Coronary artery (tissue), 2 donors: ENCODE measurements around the gene RANBP17.

Source experiments
- DNase-seq: peaks from one replicate; pipeline ENCODE4 v3.0.0-alpha.2; 2017; ENCODE audit warnings: low spot score
- H3K27ac ChIP-seq, 2 donors: fragments of 200-600 bp; sonication (generic); one replicate each; pipeline ENCODE4 v1.5.1; 2016 to 2019
- H3K4me3 ChIP-seq: fragments of 200-600 bp; sonication (generic); 2 replicates; pipeline ENCODE4 v1.5.1; 2016; ENCODE audit warnings: mild to moderate bottlenecking, moderate library complexity
- TF ChIP-seq, protein P1 (sequence below): fragments of 200-600 bp; sonication (generic); IDR thresholded peaks from one replicate; pipeline ENCODE4 v1.5.1; 2019; ENCODE audit warnings: antibody characterized with exemption

RANBP17 gene

DNA sequence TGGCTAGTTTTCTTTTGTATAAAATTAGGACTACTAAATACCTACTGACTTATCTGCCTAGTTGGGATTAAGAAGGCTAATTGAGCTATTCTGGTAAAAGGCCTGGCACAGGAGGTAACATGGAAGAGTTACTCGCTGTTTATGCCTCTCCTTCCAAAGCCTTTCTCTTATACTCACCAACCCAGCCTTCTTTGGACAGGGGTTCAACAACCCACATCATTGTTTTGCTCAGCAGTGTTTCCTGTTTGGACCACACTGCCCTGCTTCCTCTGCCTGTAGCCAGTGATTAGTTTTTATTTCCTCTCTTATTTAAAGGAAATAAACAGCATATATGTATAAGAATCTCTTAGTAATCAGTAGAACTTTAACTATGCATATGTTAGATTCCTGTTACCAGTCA lies 362.1 kb downstream of the RANBP17 start:
- TF ChIP-seq, protein P1, sequence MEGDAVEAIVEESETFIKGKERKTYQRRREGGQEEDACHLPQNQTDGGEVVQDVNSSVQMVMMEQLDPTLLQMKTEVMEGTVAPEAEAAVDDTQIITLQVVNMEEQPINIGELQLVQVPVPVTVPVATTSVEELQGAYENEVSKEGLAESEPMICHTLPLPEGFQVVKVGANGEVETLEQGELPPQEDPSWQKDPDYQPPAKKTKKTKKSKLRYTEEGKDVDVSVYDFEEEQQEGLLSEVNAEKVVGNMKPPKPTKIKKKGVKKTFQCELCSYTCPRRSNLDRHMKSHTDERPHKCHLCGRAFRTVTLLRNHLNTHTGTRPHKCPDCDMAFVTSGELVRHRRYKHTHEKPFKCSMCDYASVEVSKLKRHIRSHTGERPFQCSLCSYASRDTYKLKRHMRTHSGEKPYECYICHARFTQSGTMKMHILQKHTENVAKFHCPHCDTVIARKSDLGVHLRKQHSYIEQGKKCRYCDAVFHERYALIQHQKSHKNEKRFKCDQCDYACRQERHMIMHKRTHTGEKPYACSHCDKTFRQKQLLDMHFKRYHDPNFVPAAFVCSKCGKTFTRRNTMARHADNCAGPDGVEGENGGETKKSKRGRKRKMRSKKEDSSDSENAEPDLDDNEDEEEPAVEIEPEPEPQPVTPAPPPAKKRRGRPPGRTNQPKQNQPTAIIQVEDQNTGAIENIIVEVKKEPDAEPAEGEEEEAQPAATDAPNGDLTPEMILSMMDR = no peak
- Histone ChIP-seq H3K27ac (no peak overlapping the region), H3K4me3 (no peak overlapping the region)
- no peak for DNase-seq

DNA sequence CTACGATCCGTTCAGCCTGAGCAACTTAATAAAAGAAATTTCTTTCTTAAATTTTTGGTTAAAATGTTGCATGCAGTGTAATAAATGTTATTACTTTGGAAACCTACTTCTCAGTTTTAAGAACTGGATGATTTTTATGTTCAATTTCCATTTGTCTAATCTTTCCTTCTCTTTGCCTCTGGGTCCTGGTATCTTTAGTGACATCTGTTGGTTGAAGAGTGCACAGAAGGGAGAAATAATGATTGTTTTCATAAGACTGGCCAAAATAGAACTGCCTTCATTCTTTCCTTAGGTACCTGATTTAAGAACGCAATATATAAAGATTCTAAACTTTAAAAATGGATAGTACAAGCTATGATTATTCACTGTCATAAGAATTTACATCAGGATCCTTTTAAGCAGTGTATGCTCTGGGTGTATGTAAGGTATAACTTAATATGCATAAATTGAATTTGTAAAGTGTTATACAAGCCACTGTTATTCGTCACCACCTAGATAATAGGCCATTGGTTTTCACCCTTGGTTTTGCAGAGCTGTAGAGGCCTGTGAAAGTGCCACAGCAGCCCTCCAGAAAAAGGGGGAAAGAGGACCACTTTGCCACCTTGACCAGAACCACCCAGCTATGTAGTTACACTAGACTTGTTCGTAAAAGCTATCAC lies 364.4 kb downstream of the RANBP17 start:
- no peak for DNase-seq
- no peak overlapping the region for H3K27ac ChIP-seq
- H3K4me3 ChIP-seq = no peak overlapping the region
- TF ChIP-seq, protein P1 = no peak

DNA sequence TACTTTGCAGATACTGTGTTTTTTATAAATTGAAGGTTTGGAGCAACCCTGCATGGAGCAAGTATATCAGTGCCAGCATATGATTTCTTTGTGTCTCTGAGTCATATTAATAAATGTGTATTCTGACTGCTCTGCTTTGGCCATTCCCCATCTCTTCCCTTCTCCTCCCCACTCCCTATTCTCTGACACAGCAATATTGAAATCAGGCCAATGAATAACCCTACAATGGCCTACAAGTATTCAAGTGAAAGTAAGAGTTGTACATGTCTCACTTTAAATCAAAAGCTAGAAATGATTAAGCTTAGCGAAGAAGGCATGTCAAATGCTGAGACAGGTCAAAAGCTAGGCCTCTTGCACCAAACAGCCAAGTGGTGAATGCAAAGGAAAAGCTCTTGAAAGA lies 365.0 kb downstream of the RANBP17 start:
- Histone ChIP-seq H3K4me3 (no peak overlapping the region), H3K27ac (no peak overlapping the region)
- no peak for DNase-seq
- TF ChIP-seq, protein P1 = no peak

DNA sequence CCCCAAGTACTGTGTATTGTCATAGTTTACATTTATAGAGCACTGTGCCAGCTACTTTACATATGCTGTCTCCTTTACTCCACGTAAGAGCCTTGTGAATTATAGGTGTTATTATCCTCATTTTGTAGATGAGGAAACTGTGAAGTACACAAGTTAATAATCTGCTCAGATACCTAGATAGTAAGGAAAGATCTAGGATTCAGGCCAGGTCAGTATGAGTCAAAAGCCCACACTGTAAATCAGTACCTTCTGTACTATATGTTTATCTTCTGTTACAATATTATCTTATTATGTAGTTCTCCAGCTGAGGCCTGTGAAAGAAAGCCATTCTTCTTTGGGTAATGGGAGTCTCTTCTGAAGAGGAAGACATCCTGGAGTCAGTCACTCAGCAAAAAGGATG lies 374.8 kb downstream of the RANBP17 start:
- DNase-seq = no peak
- H3K4me3 ChIP-seq = no peak overlapping the region
- TF ChIP-seq, protein P1 = no peak
- H3K27ac ChIP-seq = no peak overlapping the region

DNA sequence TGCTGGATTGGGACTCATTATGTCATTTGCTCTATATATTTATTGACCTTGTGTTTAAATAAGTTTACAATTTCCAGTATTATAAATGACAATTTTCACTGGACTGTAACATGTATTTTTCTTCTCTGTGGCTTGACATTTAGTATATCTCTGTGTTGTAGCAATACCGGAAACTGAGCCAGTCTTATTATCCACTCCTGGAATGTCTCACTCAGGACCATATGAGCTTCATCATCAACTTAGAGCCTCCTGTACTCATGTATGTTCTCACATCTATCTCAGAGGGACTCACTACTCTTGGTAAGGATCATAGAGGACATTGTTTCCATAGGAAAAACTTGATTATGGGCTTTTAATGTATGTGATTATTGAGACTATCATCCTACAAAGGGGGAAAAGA lies 380.7 kb downstream of the RANBP17 start:
- TF ChIP-seq, protein P1 = no peak
- no peak overlapping the region for H3K4me3 ChIP-seq
- DNase-seq = no peak
- H3K27ac ChIP-seq = no peak overlapping the region

DNA sequence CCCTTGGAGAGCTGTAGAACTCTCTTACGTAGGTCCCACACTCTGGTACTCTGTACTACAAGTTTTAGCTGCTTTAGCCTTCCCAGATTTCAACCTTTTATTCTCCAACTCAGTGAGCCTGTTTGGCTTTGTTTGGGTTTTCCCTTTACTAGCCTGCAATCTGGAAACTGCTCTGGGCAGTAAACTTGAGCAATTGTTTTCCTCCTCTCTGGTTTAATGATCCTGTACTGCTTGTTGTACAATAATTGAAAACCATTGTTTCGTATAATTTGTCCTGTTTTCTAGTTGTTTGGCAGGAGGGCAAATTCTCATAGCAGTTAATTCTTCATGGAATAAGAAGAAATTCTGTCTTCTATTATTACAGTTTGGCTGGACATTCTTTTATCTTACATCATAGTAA lies 384.4 kb downstream of the RANBP17 start:
- Histone ChIP-seq H3K4me3 (no peak overlapping the region), H3K27ac (no peak overlapping the region)
- DNase-seq = no peak
- TF ChIP-seq, protein P1 = no peak

DNA sequence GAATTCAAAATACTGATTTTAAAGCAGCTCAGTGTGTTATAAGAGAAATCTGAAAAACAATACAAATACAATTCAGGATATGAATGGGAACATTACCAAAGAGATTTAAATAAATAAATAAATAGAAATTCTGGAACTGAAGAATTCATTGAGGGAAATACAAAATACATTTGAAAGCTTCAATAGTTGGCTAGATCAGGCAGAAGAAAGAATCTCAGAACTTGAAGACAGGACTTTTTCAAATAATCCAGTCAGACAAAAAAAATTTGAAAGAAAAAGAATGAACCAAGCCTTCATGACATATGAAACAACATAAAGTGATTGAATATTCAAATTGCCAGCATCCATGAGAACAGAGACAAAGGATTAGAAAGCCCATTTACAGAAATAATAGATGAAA lies 387.6 kb downstream of the RANBP17 start:
- Histone ChIP-seq H3K27ac (no peak overlapping the region), H3K4me3 (no peak overlapping the region)
- DNase-seq = no peak
- TF ChIP-seq, protein P1 = no peak
